A673 (cell line): Measurements from ENCODE around the gene CCL4. TPM values are rescaled to one million over a fixed set of nuclear protein-coding genes. Genes with fewer than 3 reads are reported as not detected.

ENCODE experiments used
- BruUV-seq: library from RNA; stranded (reverse); fragments of 400-500 nt; replicated peaks from 2 replicates; lab custom pipeline; 2021; lab: Mats Ljungman, UMichigan
- CTCF ChIA-PET: fragments of 300-600 bp; sonication (Branson Sonifier 250); formaldehyde crosslinking; loops from one replicate; lab custom pipeline; 2022; ENCODE audit warnings: antibody characterized with exemption; lab: Charles Lee
- POLR2A ChIA-PET: fragments of 300-600 bp; sonication (Branson Sonifier 250); formaldehyde crosslinking; loops from one replicate; lab custom pipeline; 2022; ENCODE audit warnings: antibody characterized with exemption; ENCODE audit not compliant: low non-redundant PET; lab: Charles Lee
- DNase-seq: peaks from one replicate; pipeline ENCODE4 v3.0.0-alpha.2; 2015; ENCODE audit warnings: low spot score
- H3K27ac ChIP-seq: fragments of 200-600 bp; sonication (generic); 2 replicates; pipeline ENCODE4 v1.5.1; 2016; ENCODE audit warnings: mixed run types, low read depth, mild to moderate bottlenecking, mixed read lengths, antibody characterized with exemption, low read length; ENCODE audit not compliant: poor library complexity, severe bottlenecking
- H3K27me3 ChIP-seq: fragments of 200-600 bp; sonication (generic); replicated peaks from 2 replicates; pipeline ENCODE4 v1.6.1; 2017; ENCODE audit warnings: mixed run types, low read depth, mild to moderate bottlenecking, mixed read lengths, antibody characterized with exemption, low read length; ENCODE audit not compliant: insufficient read depth, poor library complexity
- H3K36me3 ChIP-seq: fragments of 200-600 bp; sonication (generic); 2 replicates; pipeline ENCODE4 v1.6.1; 2016; ENCODE audit warnings: mixed run types, mild to moderate bottlenecking, mixed read lengths, antibody characterized with exemption, low read length; ENCODE audit not compliant: insufficient read depth, poor library complexity, severe bottlenecking
- H3K4me1 ChIP-seq: fragments of 200-600 bp; sonication (generic); 2 replicates; pipeline ENCODE4 v1.6.1; 2017; ENCODE audit warnings: mixed run types, mild to moderate bottlenecking, mixed read lengths, antibody characterized with exemption, low read length; ENCODE audit not compliant: insufficient read depth, poor library complexity, severe bottlenecking
- H3K4me3 ChIP-seq: fragments of 200-600 bp; sonication (generic); 2 replicates; pipeline ENCODE4 v1.5.1; 2016; ENCODE audit warnings: low read depth, mixed run types, mild to moderate bottlenecking, mixed read lengths, low read length; ENCODE audit not compliant: poor library complexity, severe bottlenecking
- H3K9me3 ChIP-seq: fragments of 200-600 bp; sonication (generic); 2 replicates; pipeline ENCODE4 v1.6.1; 2016; ENCODE audit warnings: mixed run types, low read depth, mild to moderate bottlenecking, mixed read lengths, antibody characterized with exemption, low read length; ENCODE audit not compliant: poor library complexity, severe bottlenecking
- EZH2 ChIP-seq: fragments of 200-600 bp; sonication (generic); IDR thresholded peaks from 2 replicates; pipeline ENCODE4 v1.6.1; 2017; ENCODE audit warnings: borderline replicate concordance, low read depth, mild to moderate bottlenecking, mixed read lengths, antibody characterized with exemption, low read length; ENCODE audit not compliant: poor library complexity, severe bottlenecking
- intact Hi-C: fragments of 100-400 bp; cut with micrococcal nuclease; formaldehyde crosslinking; loops from one replicate; pipeline ENCODE4 v1.10.0; 2022; ENCODE audit not compliant: unreplicated experiment
- total RNA-seq: library from RNA; stranded (reverse); gene quantifications from 2 replicates; pipeline ENCODE4 v1.2.3, GENCODE V29; 2021
- TF ChIP-seq, protein P1 (sequence below): fragments of 300-800, 200-600 bp; sonication (generic); conservative IDR thresholded peaks from 2 replicates; pipeline ENCODE4 v1.5.1; 2017; ENCODE audit warnings: low read depth, mild to moderate bottlenecking, antibody characterized with exemption, low read length, moderate library complexity, mixed read lengths

CCL4 gene
- total RNA-seq, 1 experiment from 2014 or later, result not detected

DNA sequence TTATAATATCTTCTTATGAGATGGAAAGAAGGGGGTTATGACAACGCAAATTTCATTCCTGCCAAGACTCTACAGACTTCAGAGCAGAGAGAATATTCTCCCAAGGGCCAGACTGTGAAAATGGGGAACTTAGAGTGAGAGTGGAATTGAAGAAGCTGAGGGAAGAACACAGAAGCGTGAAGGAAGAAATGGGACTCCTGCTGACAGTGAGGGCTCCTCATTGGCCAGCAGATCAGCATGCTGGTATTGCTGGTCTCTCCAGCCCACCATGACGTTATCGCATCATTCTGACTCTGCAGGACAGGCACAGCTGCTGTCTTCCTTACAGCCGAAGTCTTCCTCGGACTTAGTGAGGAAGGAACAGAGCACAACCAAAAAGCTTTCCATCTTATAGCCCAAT is 24.3 kb downstream of the CCL4 start:
- Histone ChIP-seq H3K4me1 (no peaks in the 10 kb centered on the region), H3K9me3 (no peaks in the 10 kb centered on the region), H3K4me3 (no peak overlapping the region), H3K27me3 (no peaks in the 10 kb centered on the region), H3K36me3 (no peaks in the 10 kb centered on the region), H3K27ac (no peak overlapping the region)
- TF ChIP-seq, protein P1, sequence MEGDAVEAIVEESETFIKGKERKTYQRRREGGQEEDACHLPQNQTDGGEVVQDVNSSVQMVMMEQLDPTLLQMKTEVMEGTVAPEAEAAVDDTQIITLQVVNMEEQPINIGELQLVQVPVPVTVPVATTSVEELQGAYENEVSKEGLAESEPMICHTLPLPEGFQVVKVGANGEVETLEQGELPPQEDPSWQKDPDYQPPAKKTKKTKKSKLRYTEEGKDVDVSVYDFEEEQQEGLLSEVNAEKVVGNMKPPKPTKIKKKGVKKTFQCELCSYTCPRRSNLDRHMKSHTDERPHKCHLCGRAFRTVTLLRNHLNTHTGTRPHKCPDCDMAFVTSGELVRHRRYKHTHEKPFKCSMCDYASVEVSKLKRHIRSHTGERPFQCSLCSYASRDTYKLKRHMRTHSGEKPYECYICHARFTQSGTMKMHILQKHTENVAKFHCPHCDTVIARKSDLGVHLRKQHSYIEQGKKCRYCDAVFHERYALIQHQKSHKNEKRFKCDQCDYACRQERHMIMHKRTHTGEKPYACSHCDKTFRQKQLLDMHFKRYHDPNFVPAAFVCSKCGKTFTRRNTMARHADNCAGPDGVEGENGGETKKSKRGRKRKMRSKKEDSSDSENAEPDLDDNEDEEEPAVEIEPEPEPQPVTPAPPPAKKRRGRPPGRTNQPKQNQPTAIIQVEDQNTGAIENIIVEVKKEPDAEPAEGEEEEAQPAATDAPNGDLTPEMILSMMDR, result no peak
- no peak for TF ChIP-seq EZH2
- intact Hi-C loops, result no loop called here
- no peak for DNase-seq
- ChIA-PET CTCF (no interaction called here), POLR2A (no interaction called here)
- no TSS peak for BruUV-seq

DNA sequence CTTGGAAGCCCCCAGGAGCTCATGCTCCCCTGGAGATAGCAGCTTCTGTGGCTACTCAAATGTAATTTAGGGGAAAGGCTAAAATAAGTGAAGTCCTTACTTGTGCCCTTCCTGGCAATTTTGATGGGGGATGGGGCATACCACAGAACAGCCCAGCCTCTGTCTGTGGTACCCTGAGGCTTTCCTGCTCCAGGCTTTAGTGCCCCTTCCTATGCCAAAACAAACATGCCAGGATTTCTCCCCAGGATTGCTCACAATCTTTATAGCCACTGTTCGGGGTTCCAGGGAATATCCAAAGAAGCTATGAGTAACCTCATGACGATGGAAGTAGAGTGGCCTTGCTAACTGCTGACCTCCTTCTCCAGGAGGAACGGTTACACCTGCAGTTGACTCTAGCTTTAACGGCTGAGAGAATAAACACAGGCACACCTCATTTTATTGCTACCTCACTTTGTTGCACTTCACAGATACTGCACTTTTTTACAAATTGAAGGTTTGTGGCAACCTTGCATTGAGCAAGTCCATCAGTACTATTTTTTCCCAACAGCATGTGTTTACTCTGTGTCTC is 24.9 kb downstream of the CCL4 start:
- Histone ChIP-seq H3K4me1 (no peaks in the 10 kb centered on the region), H3K4me3 (no peak overlapping the region), H3K27me3 (no peaks in the 10 kb centered on the region), H3K9me3 (no peaks in the 10 kb centered on the region), H3K36me3 (no peaks in the 10 kb centered on the region), H3K27ac (no peak overlapping the region)
- CTCF ChIA-PET, result no interaction called here
- POLR2A ChIA-PET, result no interaction called here
- DNase-seq, result no peak
- TF ChIP-seq, protein P1, result no peak
- no peak for TF ChIP-seq EZH2
- no TSS peak for BruUV-seq
- intact Hi-C loops, result no loop called here

DNA sequence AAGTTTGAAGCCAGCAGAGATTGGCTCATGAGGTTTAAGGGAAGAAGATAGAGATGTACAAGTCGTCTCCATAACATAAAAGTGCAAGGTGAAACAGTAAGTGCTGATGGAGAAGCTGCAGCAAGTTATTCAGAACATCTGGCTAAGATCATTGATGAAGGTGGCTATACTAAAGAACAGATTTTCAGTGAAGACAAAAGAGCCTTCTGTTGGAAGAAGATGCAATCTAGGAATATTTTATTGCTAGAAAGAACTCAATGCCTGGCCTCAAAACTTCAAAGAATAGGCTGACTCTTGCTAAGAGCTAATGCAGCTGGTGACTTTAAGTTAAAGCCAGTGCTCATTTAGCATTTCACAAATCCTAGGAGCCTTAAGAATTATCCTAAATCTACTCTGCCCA is 26.0 kb downstream of the CCL4 start:
- no peak overlapping the region for H3K4me3 ChIP-seq
- H3K27me3 ChIP-seq, result no peaks in the 10 kb centered on the region
- DNase-seq, result no peak
- TF ChIP-seq, protein P1, result no peak
- TF ChIP-seq EZH2, result no peak
- no peaks in the 10 kb centered on the region for H3K36me3 ChIP-seq
- POLR2A ChIA-PET, result no interaction called here
- intact Hi-C loops, result no loop called here
- no peaks in the 10 kb centered on the region for H3K4me1 ChIP-seq
- CTCF ChIA-PET, result no interaction called here
- H3K27ac ChIP-seq, result no peak overlapping the region
- no peaks in the 10 kb centered on the region for H3K9me3 ChIP-seq
- no TSS peak for BruUV-seq
